ENCODE measurements around the gene SLX4.

The SLX4 gene

GRCh38 chr16:3580686-3581085 is 30.7 kb downstream of the SLX4 start:
- DNase-seq, result peak; percentile 74

- DNase-seq, result no peak
Measured at GRCh38 chr16:3580251-3580651, 31.2 kb downstream of the SLX4 start.

GRCh38 chr16:3579776-3580175 is 31.6 kb downstream of the SLX4 start:
- no peak for DNase-seq

GRCh38 chr16:3578610-3579551 is 32.5 kb downstream of the SLX4 start:
- no peak for DNase-seq

- DNase-seq, result no peak
Measured at GRCh38 chr16:3578121-3578520, 33.3 kb downstream of the SLX4 start.

GRCh38 chr16:3577302-3577752 is 34.1 kb downstream of the SLX4 start, which contains the start of gene NLRC3:
TSS of gene NLRC3 (minus strand) at chr16:3577403. CDS start at chr16:3565036, 12,367 bp downstream.
- no peak for DNase-seq

- DNase-seq, result no peak
Measured at GRCh38 chr16:3576211-3576610, 35.2 kb downstream of the SLX4 start.

- DNase-seq, result no peak
Measured at GRCh38 chr16:3575491-3575890, 35.9 kb downstream of the SLX4 start.

GRCh38 chr16:3574195-3574594 is 37.2 kb downstream of the SLX4 start:
- DNase-seq, result no peak

GRCh38 chr16:3573146-3573815 is 38.1 kb downstream of the SLX4 start:
- no peak for DNase-seq

- no peak for DNase-seq
Measured at GRCh38 chr16:3570420-3571062, 40.9 kb downstream of the SLX4 start.

- DNase-seq, result no peak
Measured at GRCh38 chr16:3569851-3570250, 41.6 kb downstream of the SLX4 start.

GRCh38 chr16:3566990-3567389 is 44.4 kb downstream of the SLX4 start:
- no peak for DNase-seq

GRCh38 chr16:3564889-3565141 is 46.6 kb downstream of the SLX4 start:
- no peak for DNase-seq

GRCh38 chr16:3564130-3564888 is 47.1 kb downstream of the SLX4 start:
- no peak for DNase-seq

- no peak for DNase-seq
Measured at GRCh38 chr16:3562914-3563480, 48.4 kb downstream of the SLX4 start.

GRCh38 chr16:3561626-3562025 is 49.8 kb downstream of the SLX4 start:
- DNase-seq, result no peak

- DNase-seq, result no peak
Measured at GRCh38 chr16:3554351-3554928, 57.0 kb downstream of the SLX4 start.

- DNase-seq, result no peak
Measured at GRCh38 chr16:3553138-3553923, 58.1 kb downstream of the SLX4 start.

- no peak for DNase-seq
Measured at GRCh38 chr16:3550851-3551847, 60.3 kb downstream of the SLX4 start.
